ENCODE results near the gene PAPSS2. TPM values are rescaled to one million over a fixed set of nuclear protein-coding genes. Genes with fewer than 3 reads are reported as not detected.

Gene PAPSS2
- total RNA-seq, 4 donors from 2014 or later = 2.2 to 5.1 (median 4.5) TPM

GRCh38 chr10:87751274-87751673, 91.6 kb downstream of the PAPSS2 start:
- intact Hi-C loops (cut with DNase I; ENCODE audit: low total_unique reads) = no loop called here
- 95% methylated on average over 2 of the region's 2 CpGs for WGBS, 2 donors
- no peak for TF ChIP-seq POLR2A (IDR thresholded peaks at IDR 0.05)
- H3K4me3 ChIP-seq (ENCODE audit: low read depth, poor library complexity, severe bottlenecking) = no peak overlapping the region
- DNase-seq (ENCODE audit: low spot score in 2 of 2) = no peak

DNA sequence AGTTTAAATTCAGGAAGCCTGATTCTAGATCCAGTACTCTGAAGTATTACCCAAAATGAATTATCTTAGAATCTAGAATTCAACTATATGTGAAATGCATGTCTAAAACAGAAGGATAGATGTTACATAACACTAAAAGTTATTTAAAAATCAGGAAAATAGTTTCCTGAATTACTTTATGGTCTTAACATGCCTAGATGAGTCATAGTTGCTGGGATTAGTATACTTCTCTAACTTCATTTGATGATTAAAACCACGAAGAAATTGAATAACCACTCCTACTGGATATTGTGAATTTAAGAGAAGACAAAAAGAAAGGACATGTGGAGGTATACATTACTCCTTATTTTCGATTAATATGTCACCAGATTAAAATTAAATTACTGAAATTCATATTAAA, 92.9 kb downstream of the PAPSS2 start:
- intact Hi-C loops (cut with DNase I; ENCODE audit: low total_unique reads) = no loop called here
- 55 to 56% methylated on average over 2 of the region's 2 CpGs for WGBS, 2 donors
- no peak overlapping the region for H3K4me3 ChIP-seq (ENCODE audit: low read depth, poor library complexity, severe bottlenecking)
- DNase-seq (ENCODE audit: low spot score in 2 of 2) = no peak
- TF ChIP-seq CTCF (IDR thresholded peaks at IDR 0.05) = no peak

DNA sequence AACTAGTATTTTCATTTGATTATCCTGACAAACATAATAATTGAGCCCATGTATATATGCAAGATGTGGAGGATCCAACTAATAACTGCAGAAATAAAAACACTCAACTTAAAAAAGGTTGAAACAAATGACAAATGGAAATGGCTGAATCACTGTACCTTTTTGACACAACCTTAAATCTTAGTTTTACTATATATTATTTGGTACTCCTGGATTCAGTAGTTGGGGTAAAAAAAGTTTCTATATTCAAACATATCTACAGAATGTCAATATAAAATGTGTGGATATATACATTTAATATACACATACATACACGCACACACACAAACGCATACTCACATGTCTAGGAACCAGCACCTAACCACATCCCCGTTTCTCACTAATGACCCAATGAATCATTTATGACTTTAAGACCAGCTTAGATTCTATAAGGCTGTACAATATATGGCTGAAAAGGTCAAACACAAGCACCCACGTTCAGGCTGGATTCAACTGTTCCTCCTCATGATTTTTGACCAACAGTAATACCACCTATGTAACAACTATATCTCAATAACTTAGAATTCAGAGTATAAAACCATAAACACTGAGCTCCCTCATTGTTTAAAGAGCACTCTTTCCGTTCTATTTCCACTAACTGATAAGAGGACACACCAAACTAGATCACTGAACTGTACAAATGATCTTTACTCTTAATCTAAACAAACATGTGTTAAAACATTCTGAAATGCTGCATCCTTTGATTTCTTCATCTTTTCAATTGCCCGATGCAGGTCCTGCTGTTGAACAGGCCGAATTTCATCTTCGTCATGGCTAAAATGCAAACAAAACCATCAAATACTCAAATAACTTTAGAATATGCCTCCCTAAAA, 94.6 kb downstream of the PAPSS2 start:
- 94 to 96% methylated on average over 8 of the region's 8 CpGs for WGBS, 2 donors

GRCh38 chr10:87757685-87758084, 98.0 kb downstream of the PAPSS2 start:
- WGBS, 2 donors = 94 to 98% methylated on average over 1 of the region's 1 CpG
- no peak for DNase-seq (ENCODE audit: low spot score in 2 of 2)
- intact Hi-C loops (cut with DNase I; ENCODE audit: low total_unique reads) = no loop called here
- TF ChIP-seq POLR2A (IDR thresholded peaks at IDR 0.05) = no peak
- TF ChIP-seq CTCF (IDR thresholded peaks at IDR 0.05) = no peak
- no peak overlapping the region for H3K4me3 ChIP-seq (ENCODE audit: low read depth, poor library complexity, severe bottlenecking)

More for the DNA sequence above, 94.6 kb downstream of the PAPSS2 start:
- DNase-seq (ENCODE audit: low spot score in 2 of 2) = no peak
- TF ChIP-seq CTCF (IDR thresholded peaks at IDR 0.05) (no peak), POLR2A (IDR thresholded peaks at IDR 0.05) (no peak)
- intact Hi-C loops (cut with DNase I; ENCODE audit: low total_unique reads) = no loop called here
- H3K4me3 ChIP-seq (ENCODE audit: low read depth, poor library complexity, severe bottlenecking) = no peak overlapping the region

- TF ChIP-seq POLR2A (IDR thresholded peaks at IDR 0.05) (no peak), CTCF (IDR thresholded peaks at IDR 0.05) (no peak)
- no peak for DNase-seq (ENCODE audit: low spot score in 2 of 2)
- intact Hi-C loops (cut with DNase I; ENCODE audit: low total_unique reads) = no loop called here
- no peak overlapping the region for H3K4me3 ChIP-seq (ENCODE audit: low read depth, poor library complexity, severe bottlenecking)
These were observed 99.9 kb downstream of the PAPSS2 start for GRCh38 chr10:87759551-87759950.

DNA sequence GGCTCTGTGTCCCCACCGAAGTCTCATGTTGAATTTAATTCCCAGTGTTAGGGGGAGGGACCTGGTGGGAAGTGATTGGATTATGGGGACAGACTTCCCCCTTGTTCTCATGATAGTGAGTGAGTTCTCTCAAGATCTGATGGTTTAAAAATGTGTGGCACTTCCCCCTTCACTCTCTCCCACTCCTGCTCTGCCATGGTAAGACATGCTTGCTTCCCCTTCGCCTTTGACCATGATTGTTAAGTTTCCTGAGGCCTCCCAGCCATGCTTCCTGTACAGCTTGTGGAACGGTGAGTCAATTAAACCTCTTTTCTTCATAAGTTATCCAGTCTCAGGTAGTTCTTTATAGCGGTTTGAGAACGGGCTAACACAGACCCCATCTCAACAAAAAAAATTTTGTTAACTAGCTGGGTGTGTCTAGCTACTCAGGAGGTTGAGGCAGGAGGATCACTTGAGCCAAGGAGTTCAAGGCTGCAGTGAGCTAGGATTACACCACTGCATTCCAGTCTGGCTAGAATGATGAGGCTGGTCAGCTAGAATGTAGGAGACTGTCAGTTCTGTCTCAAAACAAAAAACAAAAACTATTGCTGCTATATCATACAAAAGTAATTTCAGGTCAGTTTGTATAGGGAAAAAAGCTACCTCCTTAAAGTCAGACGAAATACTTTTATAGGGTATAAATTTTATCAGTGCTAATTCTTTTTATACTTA, 100.7 kb downstream of the PAPSS2 start:
- TF ChIP-seq POLR2A (IDR thresholded peaks at IDR 0.05) (no peak), CTCF (IDR thresholded peaks at IDR 0.05) (no peak)
- 75 to 84% methylated on average over 6 of the region's 6 CpGs for WGBS, 2 donors
- no peak for DNase-seq (ENCODE audit: low spot score in 2 of 2)
- intact Hi-C loops (cut with DNase I; ENCODE audit: low total_unique reads) = no loop called here
- H3K4me3 ChIP-seq (ENCODE audit: low read depth, poor library complexity, severe bottlenecking) = no peak overlapping the region

Measured in lower leg skin (tissue), 4 donors.